Skeletal muscle satellite cell (primary cell): ENCODE data around the gene TAF4.

Source experiments
- H3K27me3 ChIP-seq: 2 replicates; pipeline ENCODE4 v1.7.0; 2013; ENCODE audit warnings: low read length; ENCODE audit not compliant: control insufficient read depth, insufficient read depth
- H3K36me3 ChIP-seq: 2 replicates; pipeline ENCODE4 v1.7.0; 2013; ENCODE audit warnings: mild to moderate bottlenecking, control low read depth, low read length; ENCODE audit not compliant: insufficient read depth
- H3K4me1 ChIP-seq: 2 replicates; pipeline ENCODE4 v1.7.0; 2013; ENCODE audit warnings: low read length; ENCODE audit not compliant: control insufficient read depth, insufficient read depth
- H3K4me2 ChIP-seq: 2 replicates; pipeline ENCODE4 v1.7.0; 2013; ENCODE audit warnings: mild to moderate bottlenecking, low read length
- H3K4me3 ChIP-seq: 2 replicates; pipeline ENCODE4 v1.7.0; 2013; ENCODE audit warnings: low read length
- H3K9ac ChIP-seq: 2 replicates; pipeline ENCODE4 v1.7.0; 2013; ENCODE audit warnings: mild to moderate bottlenecking, low read depth, low read length, moderate library complexity
- H3K9me3 ChIP-seq: replicated peaks from 2 replicates; pipeline ENCODE4 v1.7.0; 2013; ENCODE audit warnings: mild to moderate bottlenecking, control low read depth, low read length

The TAF4 gene

GRCh38 chr20:62002882-62003480 lies 62.7 kb downstream of the TAF4 start:
- H3K9ac ChIP-seq = no peak overlapping the region
- H3K9me3 ChIP-seq = no peaks in the 10 kb centered on the region
- no peak overlapping the region for H3K4me3 ChIP-seq
- no peaks in the 10 kb centered on the region for H3K27me3 ChIP-seq
- peaks cover 48% of the 10 kb centered on the region for H3K36me3 ChIP-seq
- no peaks in the 10 kb centered on the region for H3K4me1 ChIP-seq
- no peak overlapping the region for H3K4me2 ChIP-seq

GRCh38 chr20:62001178-62001715 lies 64.4 kb downstream of the TAF4 start:
- Histone ChIP-seq H3K36me3 (peaks cover 44% of the 10 kb centered on the region), H3K4me1 (no peaks in the 10 kb centered on the region), H3K4me3 (no peak overlapping the region), H3K9ac (no peak overlapping the region), H3K27me3 (no peaks in the 10 kb centered on the region), H3K9me3 (no peaks in the 10 kb centered on the region), H3K4me2 (no peak overlapping the region)

- no peak overlapping the region for H3K4me2 ChIP-seq
- H3K4me1 ChIP-seq = no peaks in the 10 kb centered on the region
- no peak overlapping the region for H3K4me3 ChIP-seq
- H3K9ac ChIP-seq = no peak overlapping the region
- H3K36me3 ChIP-seq = peaks cover 42% of the 10 kb centered on the region
- no peaks in the 10 kb centered on the region for H3K9me3 ChIP-seq
- no peaks in the 10 kb centered on the region for H3K27me3 ChIP-seq
Measured at GRCh38 chr20:61998343-61999121, 67.1 kb downstream of the TAF4 start.

- Histone ChIP-seq H3K27me3 (no peaks in the 10 kb centered on the region), H3K9me3 (no peaks in the 10 kb centered on the region), H3K4me3 (no peak overlapping the region), H3K4me2 (no peak overlapping the region), H3K4me1 (no peaks in the 10 kb centered on the region), H3K9ac (no peak overlapping the region), H3K36me3 (peaks cover 41% of the 10 kb centered on the region)
Measured at GRCh38 chr20:61997891-61998290, 67.8 kb downstream of the TAF4 start.

- Histone ChIP-seq H3K4me1 (no peaks in the 10 kb centered on the region), H3K36me3 (peaks cover 41% of the 10 kb centered on the region), H3K9ac (no peak overlapping the region)
Measured at GRCh38 chr20:61997372-61997771, 68.3 kb downstream of the TAF4 start.

GRCh38 chr20:61994546-61994945 lies 71.1 kb downstream of the TAF4 start:
- Histone ChIP-seq H3K36me3 (peaks cover 40% of the 10 kb centered on the region), H3K4me2 (no peak overlapping the region), H3K4me1 (no peaks in the 10 kb centered on the region), H3K9ac (no peak overlapping the region), H3K27me3 (no peaks in the 10 kb centered on the region), H3K4me3 (no peak overlapping the region), H3K9me3 (no peaks in the 10 kb centered on the region)

More at GRCh38 chr20:61997372-61997771, 68.3 kb downstream of the TAF4 start:
- H3K4me3 ChIP-seq = no peak overlapping the region
- H3K4me2 ChIP-seq = no peak overlapping the region
- no peaks in the 10 kb centered on the region for H3K9me3 ChIP-seq
- H3K27me3 ChIP-seq = no peaks in the 10 kb centered on the region

GRCh38 chr20:61993058-61993457 lies 72.6 kb downstream of the TAF4 start:
- H3K4me1 ChIP-seq = no peaks in the 10 kb centered on the region
- no peak overlapping the region for H3K4me3 ChIP-seq
- H3K9me3 ChIP-seq = no peaks in the 10 kb centered on the region
- peaks cover 33% of the 10 kb centered on the region for H3K36me3 ChIP-seq
- no peak overlapping the region for H3K9ac ChIP-seq
- no peaks in the 10 kb centered on the region for H3K27me3 ChIP-seq
- no peak overlapping the region for H3K4me2 ChIP-seq

- Histone ChIP-seq H3K4me1 (no peaks in the 10 kb centered on the region), H3K27me3 (no peaks in the 10 kb centered on the region), H3K9me3 (no peaks in the 10 kb centered on the region), H3K4me2 (no peak overlapping the region), H3K36me3 (peaks cover 33% of the 10 kb centered on the region), H3K9ac (no peak overlapping the region), H3K4me3 (no peak overlapping the region)
Measured at GRCh38 chr20:61991476-61991875, 74.2 kb downstream of the TAF4 start.

- Histone ChIP-seq H3K9me3 (no peaks in the 10 kb centered on the region), H3K36me3 (peaks cover 33% of the 10 kb centered on the region), H3K4me3 (no peak overlapping the region), H3K27me3 (no peaks in the 10 kb centered on the region), H3K4me1 (no peaks in the 10 kb centered on the region), H3K4me2 (no peak overlapping the region), H3K9ac (no peak overlapping the region)
Measured at GRCh38 chr20:61990484-61990883, 75.2 kb downstream of the TAF4 start.

GRCh38 chr20:61989741-61990140 lies 75.9 kb downstream of the TAF4 start:
- no peak overlapping the region for H3K4me2 ChIP-seq
- no peaks in the 10 kb centered on the region for H3K4me1 ChIP-seq
- peaks cover 27% of the 10 kb centered on the region for H3K36me3 ChIP-seq
- H3K9ac ChIP-seq = no peak overlapping the region
- no peaks in the 10 kb centered on the region for H3K9me3 ChIP-seq
- no peak overlapping the region for H3K4me3 ChIP-seq
- H3K27me3 ChIP-seq = no peaks in the 10 kb centered on the region

GRCh38 chr20:61988665-61989064 lies 77.0 kb downstream of the TAF4 start:
- no peak overlapping the region for H3K4me3 ChIP-seq
- H3K36me3 ChIP-seq = peaks cover 30% of the 10 kb centered on the region
- no peaks in the 10 kb centered on the region for H3K4me1 ChIP-seq
- H3K9me3 ChIP-seq = no peaks in the 10 kb centered on the region
- H3K27me3 ChIP-seq = no peaks in the 10 kb centered on the region
- H3K9ac ChIP-seq = no peak overlapping the region
- H3K4me2 ChIP-seq = no peak overlapping the region
